Left renal cortex interstitium (tissue), 4 donors: ENCODE measurements around the gene BOC. TPM values are rescaled to one million over a fixed set of nuclear protein-coding genes. Genes with fewer than 3 reads are reported as not detected.

Source experiments
- DNase-seq, 4 donors: peaks; one replicate each; pipeline ENCODE4 v3.0.0-alpha.2; 2013; ENCODE audit warnings: low read depth in 4 of 4, low spot score in 2 of 4, missing footprints in 1 of 4
- polyA plus RNA-seq, 4 donors: library from polyadenylated mRNA; unstranded; fragments of 120-200 nt; gene quantifications; one replicate each; pipeline ENCODE4 v1.2.1, GENCODE V29; 2013; ENCODE audit not compliant: insufficient read length in 4 of 4

BOC gene
- polyA plus RNA-seq, 4 donors: 22.9 to 38.1 (median 30.0) TPM

GRCh38 chr3:113283306-113283705 is 71.9 kb downstream of the BOC start:
- no peak for DNase-seq

GRCh38 chr3:113284453-113285050 is 73.2 kb downstream of the BOC start:
- DNase-seq: no peak

- DNase-seq: no peak
Observed at GRCh38 chr3:113285226-113285625, 73.9 kb downstream of the BOC start.

GRCh38 chr3:113285741-113286140 is 74.4 kb downstream of the BOC start:
- DNase-seq: no peak

GRCh38 chr3:113286524-113286923 is 75.2 kb downstream of the BOC start:
- DNase-seq: no peak

- no peak for DNase-seq
Observed at GRCh38 chr3:113287111-113287802, 75.9 kb downstream of the BOC start.

GRCh38 chr3:113287803-113288648 is 76.7 kb downstream of the BOC start:
- peak in 1 of 4 donors; percentile 69 for DNase-seq

- DNase-seq: no peak
Observed at GRCh38 chr3:113288881-113289280, 77.5 kb downstream of the BOC start.

- DNase-seq: no peak
Observed at GRCh38 chr3:113291572-113291971, 80.2 kb downstream of the BOC start.

- DNase-seq: no peak
Observed at GRCh38 chr3:113292933-113293332, 81.6 kb downstream of the BOC start.

GRCh38 chr3:113293348-113293747 is 82.0 kb downstream of the BOC start:
- no peak for DNase-seq

- DNase-seq: no peak
Observed at GRCh38 chr3:113295463-113295862, 84.1 kb downstream of the BOC start.

GRCh38 chr3:113297287-113297686 is 85.9 kb downstream of the BOC start:
- no peak for DNase-seq

- no peak for DNase-seq
Observed at GRCh38 chr3:113297841-113298240, 86.5 kb downstream of the BOC start.

- DNase-seq: no peak
Observed at GRCh38 chr3:113300596-113300995, 89.2 kb downstream of the BOC start.

- no peak for DNase-seq
Observed at GRCh38 chr3:113304102-113304501, 92.7 kb downstream of the BOC start.

- DNase-seq: no peak
Observed at GRCh38 chr3:113304856-113305540, 93.6 kb downstream of the BOC start.

- no peak for DNase-seq
Observed at GRCh38 chr3:113310960-113311359, 99.6 kb downstream of the BOC start.

- DNase-seq: no peak
Observed at GRCh38 chr3:113312416-113312815, 101.1 kb downstream of the BOC start.

GRCh38 chr3:113314923-113315322 is 103.6 kb downstream of the BOC start:
- DNase-seq: no peak

GRCh38 chr3:113329757-113330156 is 118.4 kb downstream of the BOC start:
- no peak for DNase-seq
